Cerebellar nuclear complex (tissue), 1 donor: ENCODE measurements around the gene ACAP3.

Experiments
- DNase-seq, 2 experiments: peaks; one replicate each; lab custom pipeline; 2025; lab: John Stamatoyannopoulos, UW

The ACAP3 gene

DNA sequence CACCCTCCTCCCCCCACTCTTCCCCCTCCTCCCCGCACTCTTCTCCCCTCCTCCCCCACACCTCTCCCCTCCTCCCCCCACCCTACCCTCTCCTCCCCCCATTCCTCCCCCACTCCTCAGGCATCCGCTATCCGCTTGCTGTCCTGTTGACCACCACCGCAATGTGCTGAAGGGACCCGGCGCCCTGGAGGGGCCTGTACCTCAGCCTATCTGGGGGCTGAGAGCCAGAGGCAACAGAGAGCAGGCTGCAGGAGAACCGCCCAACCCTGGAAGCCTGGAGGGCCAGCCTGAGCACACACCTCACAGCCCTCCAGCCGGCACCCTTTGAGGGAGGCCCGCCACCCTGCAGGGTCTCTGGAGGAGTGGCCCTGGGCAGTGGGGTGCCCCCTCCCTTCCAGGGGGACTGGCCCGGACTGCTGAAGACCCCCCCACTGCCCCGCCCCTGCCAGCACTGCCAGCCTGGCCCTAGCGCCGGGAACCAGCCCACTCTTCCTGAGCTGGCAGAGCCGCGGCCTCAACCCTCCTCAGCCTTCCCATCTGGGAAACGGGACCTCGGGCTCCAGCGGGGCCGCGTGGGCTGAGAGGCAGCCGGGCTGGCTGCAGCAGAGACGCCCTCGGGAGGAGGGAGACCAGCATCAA is 62.4 kb downstream of the ACAP3 start:
- no peak for DNase-seq

DNA sequence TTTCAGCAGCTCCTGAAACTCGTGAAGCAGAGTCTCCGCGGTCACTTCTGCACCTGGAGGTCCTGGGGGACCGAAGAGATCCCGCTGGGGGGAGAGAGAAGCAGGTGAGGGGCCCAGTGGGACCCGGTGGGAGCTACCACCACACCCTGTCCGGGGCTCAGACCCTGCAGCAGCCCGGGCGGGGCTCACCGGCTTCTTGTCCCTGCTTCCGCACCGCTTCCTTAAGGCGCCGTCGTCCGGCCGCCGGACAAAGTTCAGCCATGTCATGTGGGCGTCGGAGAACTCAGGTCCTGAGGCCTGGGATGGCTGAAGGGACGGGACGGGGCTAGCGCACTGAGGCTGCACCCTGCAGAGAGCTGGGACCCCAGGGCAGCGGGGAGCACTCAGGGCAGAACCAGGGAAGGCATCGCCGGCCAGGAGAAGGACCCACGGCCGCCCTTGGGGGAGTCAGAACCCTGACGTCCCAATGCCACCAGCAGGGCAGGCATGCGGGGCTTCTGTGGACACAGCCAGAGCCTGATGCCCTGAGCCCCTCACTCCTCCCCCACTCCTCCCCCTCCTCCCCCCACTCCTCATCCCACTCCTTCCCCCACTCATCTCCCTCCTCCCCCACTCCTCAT is 63.4 kb downstream of the ACAP3 start:
- DNase-seq, result no peak

DNA sequence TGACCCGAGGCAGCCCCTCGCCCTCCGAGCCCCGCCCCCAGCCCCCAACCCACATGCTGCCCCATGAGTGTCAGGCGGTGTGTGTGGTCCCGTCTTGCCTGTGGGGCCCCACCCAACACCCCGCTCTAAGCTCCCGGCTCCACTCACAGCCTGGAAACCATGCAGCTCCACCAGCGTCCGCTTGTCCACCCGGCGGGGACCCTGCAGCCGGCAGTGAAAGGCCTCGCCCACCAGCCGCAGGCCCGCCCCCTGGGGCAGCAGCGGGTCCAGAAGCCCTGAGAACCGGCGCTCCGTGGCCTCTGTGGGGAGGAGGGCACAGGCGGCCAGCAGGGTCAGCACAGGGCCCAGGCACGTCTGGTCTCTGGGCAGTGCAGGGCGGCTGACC is 63.9 kb downstream of the ACAP3 start:
- DNase-seq, result no peak

DNA sequence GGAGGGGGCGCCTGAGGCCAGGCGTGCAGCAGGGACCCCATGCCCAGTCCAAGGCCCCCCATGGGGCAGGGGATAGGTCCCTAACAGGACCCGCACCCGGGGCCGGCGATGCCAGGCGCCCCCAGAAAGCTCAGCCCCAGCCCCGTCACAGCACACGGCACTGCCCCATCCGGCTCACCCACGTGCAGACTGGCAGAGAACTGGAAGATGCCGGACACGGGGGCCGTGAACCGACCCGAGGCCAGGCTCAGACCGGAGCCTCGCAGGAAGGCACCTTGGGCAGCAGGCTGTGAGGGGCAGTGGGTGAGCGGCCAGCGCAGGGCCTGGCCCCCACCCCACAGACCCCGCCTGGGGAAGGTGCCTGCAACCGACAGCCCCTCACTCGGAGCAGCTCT is 64.5 kb downstream of the ACAP3 start:
- DNase-seq, result no peak

GRCh38 chr1:1242461-1243265 is 65.1 kb downstream of the ACAP3 start:
- DNase-seq, result no peak
